Heart left ventricle (tissue), 16 donors: ENCODE measurements around the gene TSPAN14. TPM values are rescaled to one million over a fixed set of nuclear protein-coding genes. Genes with fewer than 3 reads are reported as not detected.
A peak's percentile ranks its signal among the peaks of the same experiment; 100 is the strongest.

ENCODE experiments used
- ATAC-seq, 4 donors: fragments of 200-7000 bp; cut with Tn5 transposase; one replicate each; pipeline ENCODE4 v1.9.1; 2020 to 2022; ENCODE audit warnings: moderate library complexity in 4 of 4, mild to moderate bottlenecking in 3 of 4, moderate number of reproducible peaks in 1 of 4
- DNase-seq, 5 donors: peaks; one replicate each; pipeline ENCODE4 v3.0.0-alpha.2; 2020
- H3K27ac ChIP-seq, 12 donors: fragments of 200-600 bp; sonication (generic) in 4 of 12; one replicate each; pipeline versions ENCODE4 v1.5.0 to v1.8.0; 2016 to 2022; ENCODE audit warnings: mild to moderate bottlenecking in 2 of 12
- H3K27me3 ChIP-seq, 9 donors: fragments of 200-600 bp; sonication (generic) in 2 of 9; one replicate each; pipeline versions ENCODE4 v1.5.1 to v1.8.0; 2016 to 2022; ENCODE audit warnings: mild to moderate bottlenecking in 3 of 9
- H3K36me3 ChIP-seq, 9 donors: fragments of 200-600 bp; sonication (generic) in 2 of 9; one replicate each; pipeline versions ENCODE4 v1.5.0 to v1.8.0; 2018 to 2022; ENCODE audit warnings: mild to moderate bottlenecking in 2 of 9
- H3K4me1 ChIP-seq, 12 donors: fragments of 200-600 bp; sonication (generic) in 4 of 12; one replicate each; pipeline versions ENCODE4 v1.5.0 to v1.8.0; 2016 to 2022; ENCODE audit warnings: mild to moderate bottlenecking in 3 of 12
- H3K4me3 ChIP-seq, 12 donors: fragments of 200-600 bp; sonication (generic) in 4 of 12; one replicate each; pipeline versions ENCODE4 v1.5.0 to v1.8.0; 2017 to 2022; ENCODE audit warnings: mild to moderate bottlenecking in 9 of 12, moderate library complexity in 4 of 12
- H3K9me3 ChIP-seq, 12 donors: fragments of 200-600 bp; sonication (generic) in 4 of 12; one replicate each; pipeline versions ENCODE4 v1.5.0 to v1.8.0; 2016 to 2022; ENCODE audit warnings: mild to moderate bottlenecking in 1 of 12
- CTCF ChIP-seq, 12 donors: fragments of 200-600 bp; sonication (generic) in 4 of 12; IDR thresholded peaks; one replicate each; pipeline versions ENCODE4 v1.5.0 to v1.8.0; 2018 to 2022; ENCODE audit warnings: antibody characterized with exemption in 12 of 12, mild to moderate bottlenecking in 5 of 12
- POLR2A ChIP-seq, 2 donors: fragments of 450-650 bp; IDR thresholded peaks; one replicate each; pipeline ENCODE4 v1.6.1; 2017; ENCODE audit warnings: antibody characterized with exemption in 2 of 2, mild to moderate bottlenecking in 2 of 2, moderate library complexity in 2 of 2
- WGBS, 4 donors: extraction: QIAGEN DNeasy Blood & Tissue Kit in 2 of 4; methylation state at CpG; one replicate each; pipeline versions ENCODE4 v1.1.5 to v1.1.7; 2013 to 2018; 5-methylcytosine and 5-hydroxymethylcytosine counted together
- intact Hi-C, 10 donors: fragments of 100-400 bp; cut with DNase I; formaldehyde crosslinking; loops; one replicate each; pipeline versions ENCODE4 v1.11.1 to v1.14.2; 2022
- polyA plus RNA-seq, 2 donors: library from polyadenylated mRNA; stranded (reverse); fragments of 200-250 nt; gene quantifications; one replicate each; pipeline ENCODE4 v1.2.3, GENCODE V29; 2013
- total RNA-seq, 9 donors: library from RNA; depleted of rRNA in 2 of 9; stranded (reverse); fragments of >200 nt in 2 of 9; fragmentation: NEBNext Ultra II Directional in 3 of 9; extraction: Animal tissue kit (Norgen Biotek cat#: 25700) in 3 of 9; gene quantifications; one replicate each; pipeline versions ENCODE4 v1.1.0 to v1.2.4, GENCODE V29; 2016 to 2023
- donor health status: ischemic (EF 13 %, LVEDD 7.1; RV severe dilation, severe dysfunction).
- donor health status: healthy with polysubstance abuse.
- donor health status: DM: no; HTN: yes; CAD: no.
- donor health status: DM: no; HTN: no; CAD: no.
- donor health status: ischemic (EF 25% LVEDD 6.9; RV normal size, moderate dysfunction).
- donor health status: ischemic (EF 25% LVEDD 5.7; RV mildly dilated, moderate dysfunction).
- donor health status: healthy.
- donor health status: DM: yes; HTN: yes; CAD: no.
- donor health status: ischemic (EF 35%, LVEDD 5.7; RV mildly dilated, moderate dysfunction).
- donor health status: nonischemic (EF 11% LVEDD 7.7; RV severe dilation, severe dysfunction).
- donor health status: DM: yes; HTN: yes; CAD: no.
- donor health status: PGD.
- donor health status: ischemic (EF 29% LVEDD 5.4; RV normal size, mild dysfunction).
- donor health status: nonischemic (EF 23%, LVEDD 6.1; RV moderate dilation, normal function).

Gene TSPAN14
- total and polyA plus RNA-seq, 11 donors = 17.4 to 71.5 (median 39.6) TPM

GRCh38 chr10:80504158-80504811 is 50.2 kb downstream of the TSPAN14 start:
- DNase-seq (peak in 1 of 5 donors; percentile 23), ATAC-seq (peak in 3 of 4 donors; percentile 7 to 37 (median 34))
- H3K27me3 ChIP-seq = no peaks in the 10 kb centered on the region
- TF ChIP-seq CTCF (IDR thresholded peaks at IDR 0.05) (no peak), POLR2A (IDR thresholded peaks at IDR 0.05) (no peak)
- intact Hi-C loops = loop anchor here in 8 of 10 donors (2.0 to 10.0 kb wide), 9 partner anchors 41 to 122 kb away; partner anchors contain the start of gene TSPAN14 (in 3 of the 8)
- peak overlapping the region; percentile 19 to 95 (median 79) for H3K27ac ChIP-seq
- H3K4me3 ChIP-seq = no peak overlapping the region
- no peaks in the 10 kb centered on the region for H3K9me3 ChIP-seq
- 46 to 62% (median 54%) methylated on average over 7 of the region's 7 CpGs for WGBS, 4 donors
- peaks cover 0 to 35% (median 13%) of the 10 kb centered on the region in 9 donors for H3K36me3 ChIP-seq
- H3K4me1 ChIP-seq = peaks cover 34 to 100% (median 92%) of the 10 kb centered on the region in 12 donors

GRCh38 chr10:80504897-80505465 is 50.9 kb downstream of the TSPAN14 start:
- Histone ChIP-seq H3K27me3 (no peaks in the 10 kb centered on the region), H3K4me3 (no peak overlapping the region), H3K4me1 (peaks cover 28 to 100% (median 92%) of the 10 kb centered on the region in 12 donors), H3K9me3 (no peaks in the 10 kb centered on the region), H3K27ac (peak overlapping the region; percentile 19 to 95 (median 79)), H3K36me3 (peaks cover 0 to 41% (median 17%) of the 10 kb centered on the region in 9 donors)
- no peak for DNase-seq
- TF ChIP-seq CTCF (IDR thresholded peaks at IDR 0.05) = no peak
- TF ChIP-seq POLR2A (IDR thresholded peaks at IDR 0.05) = no peak
- intact Hi-C loops = loop anchor here (1.0 to 10.0 kb wide), 12 partner anchors 42 to 123 kb away; partner anchors contain the start of gene TSPAN14 (in 3 of the 10)
- peak in 1 of 4 donors; percentile 4 for ATAC-seq
- 73 to 79% (median 76%) methylated on average over 4 to 5 of the region's 5 CpGs for WGBS, 4 donors

GRCh38 chr10:80506189-80506575 is 52.1 kb downstream of the TSPAN14 start:
- ATAC-seq (no peak), DNase-seq (no peak)
- intact Hi-C loops = loop anchor here in 7 of 10 donors (2.0 to 10.0 kb wide), 4 partner anchors 61 to 124 kb away; no protein-coding TSS in a partner anchor
- 73 to 77% (median 75%) methylated on average over 6 of the region's 6 CpGs for WGBS, 4 donors
- Histone ChIP-seq H3K36me3 (peaks cover 0 to 53% (median 27%) of the 10 kb centered on the region in 9 donors), H3K27me3 (no peaks in the 10 kb centered on the region), H3K9me3 (no peaks in the 10 kb centered on the region), H3K4me1 (peaks cover 24 to 100% (median 88%) of the 10 kb centered on the region in 12 donors), H3K4me3 (no peak overlapping the region), H3K27ac (peak overlapping the region; percentile 19 to 95 (median 79))
- TF ChIP-seq CTCF (IDR thresholded peaks at IDR 0.05) (no peak), POLR2A (IDR thresholded peaks at IDR 0.05) (no peak)
